Fibroblast of skin of abdomen (primary cell): Measurements from ENCODE around the gene TBCD.
"Not testable (repeated sequence)": the region's sequence is repeated elsewhere in the genome, so short reads cannot be mapped to it uniquely, and the experiment has no call there.

ENCODE experiments used
- DNase-seq: peaks from one replicate; pipeline ENCODE4 v3.0.0-alpha.2; 2013

The TBCD gene

DNA sequence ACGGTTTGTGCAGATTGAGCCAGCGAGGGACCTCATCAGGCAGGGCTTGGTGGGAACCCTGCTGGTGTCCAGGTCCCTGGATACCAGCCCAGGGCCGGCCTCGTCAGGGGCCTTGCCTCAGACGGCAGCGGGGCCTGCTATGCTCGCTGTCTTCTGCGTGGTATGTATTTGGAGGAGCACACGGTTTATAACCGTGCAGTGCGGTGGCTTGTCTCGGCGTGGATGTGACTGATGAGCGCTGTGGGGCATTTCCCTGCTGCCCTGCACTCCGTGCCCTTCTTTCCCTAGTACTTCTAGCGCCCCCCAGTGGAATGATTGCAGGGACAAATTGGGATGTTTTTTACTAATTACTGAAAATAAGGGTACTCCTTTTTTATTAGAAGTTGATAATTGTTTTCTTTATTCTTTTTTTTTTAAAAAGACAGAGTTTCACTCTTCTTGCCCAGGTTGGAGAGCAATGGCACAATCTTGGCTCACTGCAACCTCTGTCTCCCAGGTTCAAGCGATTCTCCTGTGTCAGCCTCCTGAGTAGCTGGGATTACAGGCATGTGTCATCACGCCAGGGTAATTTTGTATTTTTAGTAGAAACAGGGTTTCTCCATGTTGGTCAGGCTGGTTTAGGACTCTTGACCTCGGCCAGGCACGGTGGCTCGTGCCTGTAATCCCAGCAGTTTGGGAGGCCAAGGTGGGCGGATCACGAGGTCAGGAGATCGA, 15.3 kb downstream of the TBCD start:
- DNase-seq = peak; percentile 33

DNA sequence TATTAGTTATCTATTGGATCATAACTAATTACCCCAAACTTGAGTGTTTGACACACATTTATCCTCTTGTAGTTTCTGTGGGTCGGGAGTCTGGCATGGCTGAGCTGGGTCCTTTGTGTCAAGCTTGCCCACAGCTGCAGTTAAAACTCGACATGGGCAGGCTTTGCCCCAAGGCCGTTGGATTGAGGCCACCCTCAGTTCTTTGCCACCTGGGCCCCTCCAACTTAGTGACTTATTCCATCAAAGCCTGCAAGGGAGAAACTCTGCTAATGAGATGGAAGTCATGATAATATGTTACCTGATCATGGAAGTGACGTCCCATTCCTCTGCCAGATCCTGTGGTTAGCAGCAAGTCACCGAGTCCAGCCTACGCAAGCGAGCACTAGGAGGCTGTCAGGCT, 17.2 kb downstream of the TBCD start:
- no peak for DNase-seq

DNA sequence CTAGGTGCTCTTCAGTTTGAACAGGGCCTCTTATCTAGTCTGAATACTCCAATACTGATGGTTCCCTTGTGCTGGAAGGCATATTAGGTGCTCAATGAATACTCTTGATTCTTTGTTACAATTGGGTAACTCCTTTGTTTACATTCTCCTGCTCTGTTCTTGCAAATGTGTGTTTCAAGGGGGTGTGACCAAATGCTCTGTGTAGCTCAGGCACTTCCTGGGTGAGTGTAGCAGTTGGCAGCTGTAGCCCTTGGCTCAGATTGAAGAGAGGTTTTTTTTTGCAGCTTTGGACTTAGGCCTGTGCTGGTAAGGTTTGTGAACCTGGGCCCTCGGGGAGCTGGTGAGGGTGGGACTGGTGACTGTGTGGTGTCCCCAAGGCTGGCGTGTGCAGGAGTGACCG, 20.2 kb downstream of the TBCD start:
- no peak for DNase-seq

DNA sequence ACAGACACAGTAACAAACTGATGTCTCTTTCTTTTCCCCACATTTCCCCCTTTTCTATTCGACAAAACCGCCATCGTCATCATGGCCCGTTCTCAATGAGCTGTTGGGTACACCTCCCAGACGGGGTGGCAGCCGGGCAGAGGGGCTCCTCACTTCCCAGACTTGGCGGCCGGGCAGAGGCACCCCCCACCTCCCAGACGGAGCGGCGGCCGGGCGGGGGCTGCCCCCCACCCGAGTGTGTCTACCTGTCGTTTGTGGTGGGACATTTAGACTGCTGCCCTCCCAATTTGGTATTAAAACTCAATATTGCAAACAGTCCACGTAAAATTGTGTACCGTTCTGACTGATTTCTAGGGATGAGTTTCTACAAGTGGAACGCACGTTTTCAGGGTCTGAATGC, 22.6 kb downstream of the TBCD start:
- not testable (repeated sequence) for DNase-seq

DNA sequence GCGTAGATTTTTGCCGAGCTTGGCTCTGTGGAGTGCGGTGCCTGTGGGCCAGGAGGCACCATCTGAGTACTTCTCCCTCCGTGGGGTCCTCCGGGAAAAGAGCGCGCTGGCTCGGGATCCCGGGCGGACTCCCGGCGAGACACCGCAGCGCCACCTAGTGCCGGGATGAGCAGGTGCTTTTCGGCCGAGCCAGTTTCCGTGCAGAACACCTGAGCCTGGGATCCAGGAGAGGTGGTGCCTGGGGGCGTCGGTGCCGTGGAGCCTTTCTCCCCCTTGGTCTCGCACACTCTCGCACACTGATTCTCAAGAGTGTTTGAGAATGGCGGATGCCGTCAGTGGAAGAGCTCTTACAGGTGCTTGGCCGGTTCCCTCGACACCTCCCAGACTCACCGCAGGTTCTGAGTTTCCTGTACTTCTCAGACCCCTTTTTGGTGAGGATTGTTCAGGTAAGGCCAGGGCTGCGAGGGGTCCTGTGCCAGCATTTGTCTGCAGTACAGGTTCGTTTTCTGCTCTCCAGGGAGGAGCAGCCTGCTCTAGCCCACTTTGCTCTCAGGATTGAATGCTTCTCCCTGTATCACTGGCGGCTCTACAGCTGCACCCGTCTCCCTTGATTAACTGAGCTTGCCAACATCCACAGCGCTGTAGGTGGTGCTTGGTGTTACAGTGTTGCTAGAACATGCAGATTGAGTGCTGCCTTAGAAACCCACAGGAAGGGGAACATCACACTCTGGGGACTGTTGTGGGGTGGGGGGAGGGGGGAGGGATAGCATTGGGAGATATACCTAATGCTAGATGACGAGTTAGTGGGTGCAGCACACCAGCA, 23.3 kb downstream of the TBCD start:
- peak; percentile 43 for DNase-seq

- DNase-seq = no peak
These were observed 24.6 kb downstream of the TBCD start for GRCh38 chr17:82776454-82776853.

GRCh38 chr17:82777778-82778375, 26.0 kb downstream of the TBCD start:
- not testable (repeated sequence) for DNase-seq

GRCh38 chr17:82779541-82779940, 27.7 kb downstream of the TBCD start:
- no peak for DNase-seq

- DNase-seq = no peak
These were observed 28.3 kb downstream of the TBCD start for GRCh38 chr17:82780195-82780594.

DNA sequence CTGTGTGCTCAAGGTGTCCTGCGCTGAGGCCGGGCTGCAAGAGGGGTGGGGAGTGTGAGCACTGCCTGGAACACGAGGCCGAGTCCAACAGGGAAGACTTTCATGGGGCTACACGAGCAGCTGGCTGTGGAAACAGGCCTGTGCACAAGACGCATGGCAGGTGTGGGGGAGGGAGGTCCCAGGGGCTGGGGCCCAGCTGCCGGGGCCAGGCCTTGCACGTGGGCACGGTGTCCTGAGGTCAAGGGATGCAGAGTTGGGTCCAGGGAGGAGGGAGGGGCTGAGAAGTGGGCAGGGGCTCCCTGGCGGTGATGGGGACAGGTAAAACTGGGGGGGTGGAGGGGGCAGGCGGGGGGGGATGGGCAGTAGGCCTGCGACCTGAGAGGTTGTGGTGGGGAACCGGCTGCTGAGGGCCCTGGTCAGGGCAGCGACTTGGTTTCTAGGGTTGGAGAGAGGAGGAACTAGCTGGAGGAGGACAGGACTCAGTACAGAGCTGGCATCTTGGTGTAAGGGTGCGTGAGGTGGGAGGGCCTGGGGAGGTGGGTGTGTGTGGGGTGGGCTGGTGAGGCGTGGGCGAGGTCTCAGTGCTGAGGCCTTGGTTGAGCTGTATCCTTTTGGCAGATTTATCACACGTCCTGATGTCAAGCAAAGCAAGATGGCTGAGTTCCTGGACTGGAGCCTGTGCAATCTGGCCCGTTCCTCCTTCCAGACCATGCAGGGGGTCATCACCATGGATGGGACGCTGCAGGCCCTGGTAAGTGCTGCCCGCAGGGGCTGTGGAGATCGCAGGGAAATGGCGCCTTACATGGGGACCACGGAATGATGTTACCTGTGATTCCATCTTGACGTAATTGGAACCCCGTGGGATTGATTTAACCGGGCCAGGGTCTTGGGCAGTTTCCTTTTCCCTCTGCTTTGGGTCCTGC, 29.4 kb downstream of the TBCD start:
- no peak for DNase-seq

DNA sequence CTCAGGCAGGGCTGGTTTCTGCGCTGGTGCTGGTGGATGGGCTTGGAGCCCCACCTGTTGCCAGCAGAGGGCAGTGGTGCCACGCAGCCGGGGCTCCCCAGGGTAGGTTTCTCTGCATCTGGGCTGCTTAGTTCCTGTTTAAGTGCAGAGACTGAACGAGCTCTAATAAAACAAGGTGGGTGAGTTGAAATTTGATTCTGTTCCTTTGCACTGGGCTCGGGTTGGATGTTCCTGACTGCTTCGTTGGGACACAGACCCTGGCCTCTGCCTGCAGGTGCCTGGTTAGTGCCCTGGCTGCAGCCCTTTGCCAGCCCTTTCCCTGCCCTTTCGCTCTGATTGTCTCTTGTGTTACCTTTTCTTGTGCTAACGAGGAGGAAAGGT, 30.0 kb downstream of the TBCD start:
- DNase-seq = peak; percentile 59

GRCh38 chr17:82782657-82783207, 30.9 kb downstream of the TBCD start:
- no peak for DNase-seq

DNA sequence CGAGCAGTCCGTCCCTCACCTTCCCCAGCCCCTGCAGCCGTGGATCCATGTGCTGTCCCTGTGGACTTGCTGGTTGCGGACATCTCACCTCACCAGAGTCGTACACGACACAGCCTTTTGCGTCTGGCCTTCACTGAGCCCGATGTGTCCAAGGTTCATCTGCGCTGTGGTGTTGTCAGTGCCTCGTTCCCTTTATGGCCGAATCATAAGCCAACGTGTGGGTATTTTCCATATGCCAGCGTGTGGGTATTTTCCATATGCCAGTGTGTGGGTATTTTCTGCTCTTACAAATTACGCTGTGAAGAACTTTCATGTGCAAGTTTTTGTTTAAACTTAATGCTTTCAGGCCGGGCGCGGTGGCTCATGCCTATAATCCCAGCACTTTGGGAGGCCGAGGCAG, 31.6 kb downstream of the TBCD start:
- DNase-seq = no peak

GRCh38 chr17:82785581-82785980, 33.7 kb downstream of the TBCD start:
- not testable (repeated sequence) for DNase-seq

GRCh38 chr17:82786427-82786826, 34.6 kb downstream of the TBCD start:
- DNase-seq = no peak

DNA sequence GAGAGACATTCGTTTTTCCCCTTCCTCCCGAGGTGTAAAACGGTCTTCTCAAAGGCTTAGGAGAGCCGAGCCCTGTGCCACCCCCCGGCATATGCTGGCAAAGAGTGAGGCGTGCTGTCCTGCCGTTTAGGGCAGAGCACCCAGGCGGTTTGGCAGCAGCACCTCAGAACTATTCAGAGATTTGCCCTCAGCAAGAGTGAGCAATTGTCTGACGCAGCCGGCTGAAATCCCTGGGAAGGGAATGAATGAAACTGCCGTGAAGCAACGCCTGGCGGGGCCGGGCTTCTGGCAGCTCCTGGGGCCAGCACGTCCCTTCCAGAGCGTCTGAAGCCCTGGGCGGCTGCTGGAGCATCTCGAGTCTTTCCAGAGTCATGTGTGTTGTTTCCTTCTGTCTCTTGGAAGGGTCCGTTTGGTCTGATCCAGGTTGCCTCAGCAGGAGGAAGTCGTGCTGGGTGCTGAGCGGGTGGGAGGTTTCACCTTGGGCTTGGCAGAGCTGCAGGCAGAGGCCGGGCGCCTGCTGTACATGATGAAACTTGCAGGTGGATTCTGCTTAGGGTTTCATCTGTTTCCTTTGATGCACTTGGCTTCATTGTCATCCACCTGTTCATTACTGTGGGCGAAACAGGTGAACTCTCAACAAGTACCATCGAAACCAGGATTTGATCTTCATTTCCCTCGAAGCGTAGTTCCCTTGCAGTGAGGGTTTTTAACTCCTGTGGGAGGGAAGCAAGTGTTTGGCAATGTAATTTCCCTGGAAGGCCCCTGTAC, 35.4 kb downstream of the TBCD start:
- DNase-seq = peak; percentile 70

DNA sequence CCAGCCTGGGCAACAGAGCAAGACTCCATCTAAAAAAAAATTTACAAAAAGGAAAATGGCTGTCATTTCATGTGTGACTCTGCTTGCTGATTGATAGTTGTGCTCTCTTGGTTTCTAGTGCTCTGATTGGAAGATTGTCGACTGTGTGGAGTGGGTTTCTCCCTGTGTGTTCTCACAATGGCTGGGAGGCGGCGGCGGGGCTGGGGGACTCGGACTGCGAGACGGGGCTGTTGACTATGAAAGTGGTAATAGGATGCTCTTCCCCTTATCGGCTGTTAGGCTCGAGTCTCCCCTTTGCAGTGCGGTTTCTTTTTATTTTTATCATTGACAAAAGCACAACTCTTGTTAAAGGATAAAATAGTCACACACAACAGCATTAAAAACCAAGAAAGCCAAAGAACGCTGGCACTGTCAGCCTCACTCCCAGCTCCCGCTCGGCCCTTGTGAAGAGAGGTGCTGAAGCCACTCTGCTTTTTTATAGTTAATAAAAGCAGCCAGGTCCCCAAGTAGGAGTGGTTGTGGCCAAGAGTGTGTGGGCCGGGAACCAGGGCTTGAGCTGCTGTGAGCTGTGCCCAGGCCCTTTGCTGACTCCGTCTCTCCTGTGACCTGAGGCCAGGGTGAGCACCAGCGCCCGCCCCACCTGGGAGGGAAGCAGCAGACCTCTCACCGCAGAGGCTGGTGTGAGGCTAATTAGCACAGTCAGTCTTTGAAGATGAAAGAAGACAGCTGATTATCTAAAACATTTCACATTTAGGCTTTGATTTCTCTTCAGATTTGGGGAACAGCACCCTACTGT, 36.5 kb downstream of the TBCD start:
- DNase-seq = no peak

GRCh38 chr17:82789051-82789592, 37.3 kb downstream of the TBCD start:
- no peak for DNase-seq

DNA sequence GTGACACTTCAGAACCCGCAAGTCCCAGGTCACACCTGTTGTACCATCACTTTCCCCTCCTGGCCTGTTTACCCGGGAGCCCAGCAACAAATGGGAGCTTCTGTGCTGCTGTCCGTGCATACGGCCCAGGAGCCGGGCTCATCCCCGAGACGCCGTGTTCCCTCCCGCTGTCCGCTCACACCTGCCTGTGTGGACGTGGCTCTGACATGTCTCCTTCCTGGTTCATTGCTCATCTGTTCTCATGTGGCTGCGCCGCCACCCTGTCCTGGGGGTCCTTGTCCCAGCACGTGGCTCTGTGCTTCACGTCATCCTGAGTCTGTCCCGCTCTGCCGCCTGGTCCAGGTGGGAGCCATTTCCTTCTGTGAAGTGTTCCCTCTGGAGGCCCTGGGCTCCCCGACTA, 37.9 kb downstream of the TBCD start:
- DNase-seq = no peak

DNA sequence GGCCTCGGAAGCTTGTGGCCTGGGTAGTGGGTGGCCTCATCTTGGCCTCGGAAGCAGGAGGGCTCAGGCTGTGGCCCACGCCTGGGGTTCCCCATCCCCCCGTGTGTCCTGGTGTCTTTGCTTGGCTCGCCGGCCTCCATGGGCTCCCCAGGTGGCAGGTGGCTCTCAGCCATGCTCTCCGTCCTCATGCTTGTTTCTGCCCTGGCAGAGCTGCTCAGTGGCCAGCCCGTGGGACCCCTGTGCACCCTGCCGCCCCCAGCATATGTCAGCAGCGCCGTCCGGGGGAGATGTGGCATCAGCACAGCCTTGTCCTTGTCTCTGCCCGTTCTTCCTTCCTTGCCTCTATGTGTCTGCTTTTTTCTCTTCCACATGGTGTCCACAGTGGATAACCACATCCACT, 38.5 kb downstream of the TBCD start:
- no peak for DNase-seq
